ENCODE results near the gene FSTL4. TPM values are rescaled to one million over a fixed set of nuclear protein-coding genes. Genes with fewer than 3 reads are reported as not detected.

FSTL4 gene
- total RNA-seq, 1 donor from 2014 or later: 11.3 TPM

DNA sequence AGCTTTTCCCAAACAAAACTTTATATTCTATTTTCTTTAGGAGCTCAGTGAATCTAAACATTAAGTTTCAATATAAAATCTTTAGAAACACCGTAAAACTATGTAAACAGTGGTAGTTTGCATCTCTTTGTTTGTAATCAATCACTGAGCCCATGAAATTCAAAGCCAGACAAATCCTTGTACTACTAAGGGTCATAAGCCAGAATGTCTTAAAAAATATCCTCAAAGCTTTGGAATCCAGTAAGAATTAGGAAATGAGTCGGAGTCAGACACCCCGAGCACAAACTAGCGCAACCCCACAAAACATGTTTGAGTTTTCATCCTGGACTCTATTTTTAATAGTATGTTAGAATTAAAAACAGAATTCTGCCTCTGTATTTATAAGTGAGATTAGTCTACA is 406.7 kb downstream of the FSTL4 start:
- Mint-ChIP-seq H3K27ac (no peak overlapping the region), H3K4me1 (ENCODE audit: unreplicated experiment) (no peaks in the 10 kb centered on the region), H3K4me3 (no peak overlapping the region), H3K36me3 (peaks cover 3% of the 10 kb centered on the region), H3K27me3 (peaks cover 8% of the 10 kb centered on the region), H3K9me3 (no peaks in the 10 kb centered on the region)
- DNase-seq (ENCODE audit: extremely low spot score, unreplicated experiment): no peak
- TF ChIP-seq, protein P1, sequence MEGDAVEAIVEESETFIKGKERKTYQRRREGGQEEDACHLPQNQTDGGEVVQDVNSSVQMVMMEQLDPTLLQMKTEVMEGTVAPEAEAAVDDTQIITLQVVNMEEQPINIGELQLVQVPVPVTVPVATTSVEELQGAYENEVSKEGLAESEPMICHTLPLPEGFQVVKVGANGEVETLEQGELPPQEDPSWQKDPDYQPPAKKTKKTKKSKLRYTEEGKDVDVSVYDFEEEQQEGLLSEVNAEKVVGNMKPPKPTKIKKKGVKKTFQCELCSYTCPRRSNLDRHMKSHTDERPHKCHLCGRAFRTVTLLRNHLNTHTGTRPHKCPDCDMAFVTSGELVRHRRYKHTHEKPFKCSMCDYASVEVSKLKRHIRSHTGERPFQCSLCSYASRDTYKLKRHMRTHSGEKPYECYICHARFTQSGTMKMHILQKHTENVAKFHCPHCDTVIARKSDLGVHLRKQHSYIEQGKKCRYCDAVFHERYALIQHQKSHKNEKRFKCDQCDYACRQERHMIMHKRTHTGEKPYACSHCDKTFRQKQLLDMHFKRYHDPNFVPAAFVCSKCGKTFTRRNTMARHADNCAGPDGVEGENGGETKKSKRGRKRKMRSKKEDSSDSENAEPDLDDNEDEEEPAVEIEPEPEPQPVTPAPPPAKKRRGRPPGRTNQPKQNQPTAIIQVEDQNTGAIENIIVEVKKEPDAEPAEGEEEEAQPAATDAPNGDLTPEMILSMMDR (conservative IDR thresholded peaks at IDR 0.05): no peak

DNA sequence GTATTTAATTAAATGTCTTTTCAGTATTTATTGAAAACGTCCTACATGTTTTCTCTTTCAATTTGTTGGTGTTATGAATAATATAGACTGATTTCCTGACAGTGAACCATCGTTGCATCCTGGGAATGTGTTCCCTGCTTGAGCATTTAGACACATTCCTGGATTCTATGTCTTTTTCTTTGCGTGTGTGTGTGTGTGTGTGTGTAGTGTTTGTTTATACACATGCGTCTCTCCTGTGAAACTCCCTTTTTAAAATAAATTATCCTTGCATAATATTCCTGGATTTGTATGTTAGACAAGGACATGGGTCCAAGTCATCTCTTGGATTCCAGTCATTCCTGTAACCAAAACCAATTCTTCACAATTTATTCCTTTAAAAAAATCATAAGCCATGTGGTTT is 407.1 kb downstream of the FSTL4 start:
- TF ChIP-seq, protein P1 (conservative IDR thresholded peaks at IDR 0.05): no peak
- Mint-ChIP-seq H3K4me3 (no peak overlapping the region), H3K9me3 (no peaks in the 10 kb centered on the region), H3K27ac (no peak overlapping the region), H3K36me3 (peaks cover 3% of the 10 kb centered on the region), H3K4me1 (ENCODE audit: unreplicated experiment) (peaks cover under 1% of the 10 kb centered on the region), H3K27me3 (peaks cover 8% of the 10 kb centered on the region)
- no peak for DNase-seq (ENCODE audit: extremely low spot score, unreplicated experiment)

DNA sequence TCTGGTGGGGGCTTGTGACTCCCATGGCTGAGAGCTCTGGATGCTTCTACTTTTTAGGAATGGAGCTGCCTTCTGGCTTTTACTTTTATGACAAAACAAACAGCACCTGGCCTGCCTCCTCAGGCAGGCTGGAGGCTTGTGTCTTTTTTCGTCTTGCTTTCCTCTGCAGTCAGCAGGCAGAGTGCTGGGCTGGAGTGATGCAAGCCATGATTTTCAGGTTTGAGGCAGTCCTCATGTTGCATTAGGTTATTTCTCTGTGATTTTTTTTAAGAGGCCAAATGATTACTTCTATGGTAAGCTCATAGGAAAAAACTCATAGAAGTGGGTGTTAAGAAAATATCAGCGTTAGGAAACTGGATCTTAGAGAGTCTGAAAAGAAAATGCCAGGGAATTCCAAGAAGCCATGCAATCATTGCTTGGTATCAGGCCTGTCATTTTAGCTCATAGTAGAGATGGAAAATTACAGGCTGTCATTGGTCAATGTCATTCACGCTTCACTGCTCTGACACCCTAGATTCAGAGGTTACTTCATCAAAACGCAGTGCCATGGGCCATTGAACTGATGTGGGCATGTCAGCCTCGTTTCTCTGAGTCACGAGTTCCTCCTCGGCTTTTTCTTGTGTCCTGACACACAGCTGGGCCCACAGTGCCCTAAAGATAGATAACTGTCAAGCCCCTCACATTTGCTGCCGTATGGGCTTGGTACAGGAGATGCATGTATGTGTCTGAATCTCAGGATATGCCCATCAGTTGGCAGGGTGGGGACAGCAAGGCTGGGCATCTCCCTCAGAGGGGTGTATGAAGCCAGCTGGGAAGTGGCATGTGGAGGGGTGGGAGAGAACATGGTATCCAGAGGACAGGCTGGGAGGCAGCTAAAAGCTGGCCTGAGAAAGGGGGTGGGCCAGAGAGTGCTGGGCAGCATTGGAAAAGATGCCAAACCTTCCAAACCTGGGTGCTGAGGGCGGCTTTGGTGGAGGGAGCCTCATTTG is 408.7 kb downstream of the FSTL4 start:
- TF ChIP-seq, protein P1 (conservative IDR thresholded peaks at IDR 0.05): no peak
- H3K36me3 Mint-ChIP-seq: peaks cover 3% of the 10 kb centered on the region
- no peak overlapping the region for H3K4me3 Mint-ChIP-seq
- H3K9me3 Mint-ChIP-seq: no peaks in the 10 kb centered on the region
- H3K27me3 Mint-ChIP-seq: peaks cover 21% of the 10 kb centered on the region
- H3K4me1 Mint-ChIP-seq (ENCODE audit: unreplicated experiment): peaks cover 9% of the 10 kb centered on the region
- no peak overlapping the region for H3K27ac Mint-ChIP-seq
- no peak for DNase-seq (ENCODE audit: extremely low spot score, unreplicated experiment)

DNA sequence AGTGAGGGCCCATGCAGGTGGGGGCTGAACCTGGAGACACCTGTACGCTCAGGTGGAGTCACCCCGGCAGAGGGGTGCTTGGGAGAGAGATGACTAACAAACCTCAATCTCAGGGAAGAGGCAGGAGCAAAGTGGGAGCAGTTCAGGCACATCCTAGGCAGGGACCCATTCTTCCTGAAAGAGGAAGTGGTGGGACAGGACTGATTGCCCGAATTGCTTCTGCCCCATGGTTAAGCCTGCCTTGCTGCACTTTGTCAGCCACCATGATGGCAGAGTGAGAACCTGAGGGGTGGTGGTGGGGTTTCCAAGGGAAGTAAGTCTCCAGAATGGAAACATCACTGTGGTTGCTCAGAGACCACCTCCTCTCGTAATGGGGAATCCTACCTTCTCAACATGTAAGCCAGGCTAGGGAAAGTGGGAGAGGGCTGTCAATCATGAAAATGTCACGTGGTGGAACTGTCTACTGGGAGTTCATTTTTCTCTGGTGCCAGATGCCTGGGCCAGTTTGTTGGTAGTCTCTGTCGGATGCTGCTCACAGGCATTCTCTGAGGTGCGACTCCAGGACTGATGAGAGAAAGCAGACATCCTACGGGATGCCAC is 410.2 kb downstream of the FSTL4 start:
- Mint-ChIP-seq H3K27ac (no peak overlapping the region), H3K4me1 (ENCODE audit: unreplicated experiment) (peaks cover 9% of the 10 kb centered on the region), H3K36me3 (peaks cover 3% of the 10 kb centered on the region), H3K9me3 (no peaks in the 10 kb centered on the region), H3K27me3 (peaks cover 21% of the 10 kb centered on the region), H3K4me3 (no peak overlapping the region)
- TF ChIP-seq, protein P1 (conservative IDR thresholded peaks at IDR 0.05): no peak
- DNase-seq (ENCODE audit: extremely low spot score, unreplicated experiment): no peak

DNA sequence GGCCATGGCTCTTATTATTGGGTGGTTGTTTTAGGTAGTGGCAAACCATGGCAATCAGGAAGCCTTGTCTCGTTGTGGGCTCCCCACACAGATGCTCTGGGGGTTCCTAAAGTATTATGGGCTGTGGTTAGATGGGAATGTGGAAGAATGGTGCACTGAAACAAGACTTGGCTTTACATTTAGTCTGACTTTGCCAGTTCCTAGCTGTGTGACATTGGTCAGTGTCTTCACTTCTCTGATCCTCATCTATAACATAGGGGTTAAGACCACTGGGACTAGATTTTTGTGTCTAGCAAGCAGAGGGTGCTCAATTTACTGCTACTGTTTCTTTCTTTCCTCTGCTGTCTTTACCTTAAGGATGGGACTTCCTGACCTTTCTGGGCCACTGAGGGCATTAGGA is 411.0 kb downstream of the FSTL4 start:
- DNase-seq (ENCODE audit: extremely low spot score, unreplicated experiment): no peak
- no peak overlapping the region for H3K4me3 Mint-ChIP-seq
- H3K9me3 Mint-ChIP-seq: no peaks in the 10 kb centered on the region
- H3K27ac Mint-ChIP-seq: no peak overlapping the region
- TF ChIP-seq, protein P1 (conservative IDR thresholded peaks at IDR 0.05): no peak
- H3K27me3 Mint-ChIP-seq: peaks cover 21% of the 10 kb centered on the region
- peaks cover 9% of the 10 kb centered on the region for H3K4me1 Mint-ChIP-seq (ENCODE audit: unreplicated experiment)
- H3K36me3 Mint-ChIP-seq: peaks cover 3% of the 10 kb centered on the region

Data from type B pancreatic cell (in vitro differentiated cells).